ENCODE results near the gene HELQ. TPM values are rescaled to one million over a fixed set of nuclear protein-coding genes. Genes with fewer than 3 reads are reported as not detected.
"Not testable (repeated sequence)": the region's sequence is repeated elsewhere in the genome, so short reads cannot be mapped to it uniquely, and the experiment has no call there.

The HELQ gene, protein sequence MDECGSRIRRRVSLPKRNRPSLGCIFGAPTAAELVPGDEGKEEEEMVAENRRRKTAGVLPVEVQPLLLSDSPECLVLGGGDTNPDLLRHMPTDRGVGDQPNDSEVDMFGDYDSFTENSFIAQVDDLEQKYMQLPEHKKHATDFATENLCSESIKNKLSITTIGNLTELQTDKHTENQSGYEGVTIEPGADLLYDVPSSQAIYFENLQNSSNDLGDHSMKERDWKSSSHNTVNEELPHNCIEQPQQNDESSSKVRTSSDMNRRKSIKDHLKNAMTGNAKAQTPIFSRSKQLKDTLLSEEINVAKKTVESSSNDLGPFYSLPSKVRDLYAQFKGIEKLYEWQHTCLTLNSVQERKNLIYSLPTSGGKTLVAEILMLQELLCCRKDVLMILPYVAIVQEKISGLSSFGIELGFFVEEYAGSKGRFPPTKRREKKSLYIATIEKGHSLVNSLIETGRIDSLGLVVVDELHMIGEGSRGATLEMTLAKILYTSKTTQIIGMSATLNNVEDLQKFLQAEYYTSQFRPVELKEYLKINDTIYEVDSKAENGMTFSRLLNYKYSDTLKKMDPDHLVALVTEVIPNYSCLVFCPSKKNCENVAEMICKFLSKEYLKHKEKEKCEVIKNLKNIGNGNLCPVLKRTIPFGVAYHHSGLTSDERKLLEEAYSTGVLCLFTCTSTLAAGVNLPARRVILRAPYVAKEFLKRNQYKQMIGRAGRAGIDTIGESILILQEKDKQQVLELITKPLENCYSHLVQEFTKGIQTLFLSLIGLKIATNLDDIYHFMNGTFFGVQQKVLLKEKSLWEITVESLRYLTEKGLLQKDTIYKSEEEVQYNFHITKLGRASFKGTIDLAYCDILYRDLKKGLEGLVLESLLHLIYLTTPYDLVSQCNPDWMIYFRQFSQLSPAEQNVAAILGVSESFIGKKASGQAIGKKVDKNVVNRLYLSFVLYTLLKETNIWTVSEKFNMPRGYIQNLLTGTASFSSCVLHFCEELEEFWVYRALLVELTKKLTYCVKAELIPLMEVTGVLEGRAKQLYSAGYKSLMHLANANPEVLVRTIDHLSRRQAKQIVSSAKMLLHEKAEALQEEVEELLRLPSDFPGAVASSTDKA
- polyA plus RNA-seq (2013, experiment 1 of 2), result 6.5 TPM
- 7.2 TPM for polyA plus RNA-seq (2013, experiment 2 of 2)

DNA sequence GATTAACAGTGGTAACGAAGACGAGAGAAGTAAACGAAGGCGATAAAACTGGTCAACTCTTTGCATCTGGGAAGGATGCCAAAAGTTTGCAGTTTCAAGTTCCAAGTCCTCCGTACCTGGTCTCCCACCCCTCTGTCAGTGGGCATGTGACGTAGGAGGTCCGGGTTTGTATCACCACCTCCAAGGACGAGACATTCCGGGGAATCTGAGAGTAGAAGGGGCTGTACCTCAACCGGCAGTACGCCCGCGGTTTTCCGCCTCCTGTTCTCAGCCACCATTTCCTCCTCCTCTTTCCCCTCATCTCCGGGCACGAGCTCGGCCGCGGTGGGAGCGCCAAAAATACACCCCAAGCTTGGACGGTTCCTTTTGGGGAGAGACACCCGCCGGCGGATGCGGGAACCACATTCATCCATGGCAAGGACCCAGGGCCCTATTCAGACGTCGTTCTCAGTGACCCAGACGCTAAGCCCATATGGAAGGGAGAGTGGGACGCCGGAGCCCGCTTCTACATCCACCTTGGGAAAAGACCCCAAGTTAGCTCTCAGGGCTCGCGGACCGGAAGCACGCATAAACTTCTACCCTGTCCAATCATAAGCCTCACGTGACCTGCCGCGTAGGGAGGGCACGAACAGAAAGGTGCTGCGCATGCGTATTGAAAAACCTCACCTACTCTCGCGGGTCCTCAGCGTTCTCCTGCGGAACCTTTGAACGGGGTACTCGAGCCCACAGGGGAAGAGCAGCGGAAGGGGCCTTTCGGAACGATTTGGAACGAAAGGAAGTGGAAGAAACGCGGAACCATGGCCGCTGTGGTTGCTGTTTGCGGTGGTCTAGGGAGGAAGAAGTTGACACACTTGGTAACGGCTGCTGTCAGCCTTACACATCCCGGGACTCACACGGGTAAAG, at the start of gene HELQ, which contains the start of gene MRPS18C:
HELQ (minus strand) TSS at position 543 of the 903 bp plus-strand sequence; CDS start at position 413, 130 bp downstream.
MRPS18C (plus strand) TSS at position 778 of the 903 bp plus-strand sequence; CDS start at position 798, 20 bp downstream.
- H3K9ac ChIP-seq (ENCODE audit: low read depth, low read length), result peak within 1 kb of the TSS; percentile 94
- H3K4me3 ChIP-seq (ENCODE audit: low read length), result peak within 1 kb of the TSS; percentile 92
- no peaks in the 10 kb centered on the region for H3K9me3 ChIP-seq (ENCODE audit: insufficient read depth, low read depth, low read length)
- H3K4me1 ChIP-seq (ENCODE audit: insufficient read depth, low read length), result peaks cover 4% of the 10 kb centered on the region; the same call in 1 of the 2 replicates
- H3K27me3 ChIP-seq (ENCODE audit: insufficient read depth, low read length), result no peaks in the 10 kb centered on the region
- H3K27ac ChIP-seq (ENCODE audit: low read depth, low read length), result peak within 1 kb of the TSS; percentile 90
- H3K36me3 ChIP-seq (ENCODE audit: insufficient read depth, low read length), result peaks cover 55% of the 10 kb centered on the region
- under 1% methylated on average over 58 of the region's 58 CpGs for WGBS

DNA sequence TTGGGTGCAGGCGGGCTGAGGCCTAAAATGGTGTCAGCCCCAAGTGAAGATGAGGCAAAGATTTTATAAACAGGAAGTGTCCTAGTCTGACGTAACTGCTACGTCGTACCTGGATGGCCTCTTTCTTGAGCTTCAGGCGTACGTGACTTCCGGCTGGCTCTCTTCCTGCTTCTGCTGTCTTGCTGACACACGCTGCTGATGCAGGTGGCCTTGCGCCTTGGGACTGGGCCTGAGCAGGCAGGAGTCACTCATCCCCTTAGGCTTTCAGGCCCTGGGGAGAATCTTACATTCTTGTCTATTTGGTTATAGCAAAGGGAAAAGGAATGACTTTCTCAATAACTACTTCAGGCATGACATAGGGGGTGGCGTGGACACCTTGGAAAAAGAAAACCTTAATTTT, 49.4 kb upstream of the HELQ start:
- no peaks in the 10 kb centered on the region for H3K4me1 ChIP-seq (ENCODE audit: insufficient read depth, low read length)
- no peak overlapping the region for H3K4me3 ChIP-seq (ENCODE audit: low read length)
- H3K27me3 ChIP-seq (ENCODE audit: insufficient read depth, low read length), result no peaks in the 10 kb centered on the region
- no peak overlapping the region for H3K9ac ChIP-seq (ENCODE audit: low read depth, low read length)
- WGBS, result 92% methylated on average over 10 of the region's 10 CpGs
- no peak overlapping the region for H3K27ac ChIP-seq (ENCODE audit: low read depth, low read length)
- H3K36me3 ChIP-seq (ENCODE audit: insufficient read depth, low read length), result no peaks in the 10 kb centered on the region
- H3K9me3 ChIP-seq (ENCODE audit: insufficient read depth, low read depth, low read length), result no peaks in the 10 kb centered on the region

DNA sequence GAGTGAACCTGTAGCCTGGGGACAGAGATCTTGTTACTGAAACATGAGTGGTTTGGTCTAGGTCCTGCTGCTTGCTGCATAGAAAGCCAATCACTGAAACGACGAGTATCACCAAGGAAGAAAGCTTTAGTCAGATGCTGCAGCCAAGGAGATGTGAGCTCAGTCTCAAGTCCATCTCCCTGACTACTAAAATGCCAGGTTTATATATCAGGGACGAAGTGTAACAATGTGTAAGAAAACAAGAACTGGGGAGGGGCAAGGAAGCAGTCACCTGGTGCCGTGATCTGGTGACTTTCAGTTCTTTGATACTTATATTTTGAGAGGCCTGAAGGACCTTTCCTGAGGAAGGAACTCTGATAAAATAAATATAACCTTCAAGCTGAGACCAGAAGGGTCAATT, 48.9 kb upstream of the HELQ start:
- Histone ChIP-seq H3K9me3 (ENCODE audit: insufficient read depth, low read depth, low read length) (no peaks in the 10 kb centered on the region), H3K36me3 (ENCODE audit: insufficient read depth, low read length) (no peaks in the 10 kb centered on the region), H3K27ac (ENCODE audit: low read depth, low read length) (no peak overlapping the region), H3K9ac (ENCODE audit: low read depth, low read length) (no peak overlapping the region), H3K27me3 (ENCODE audit: insufficient read depth, low read length) (no peaks in the 10 kb centered on the region), H3K4me1 (ENCODE audit: insufficient read depth, low read length) (no peaks in the 10 kb centered on the region), H3K4me3 (ENCODE audit: low read length) (no peak overlapping the region)
- 78% methylated on average over 4 of the region's 4 CpGs for WGBS

DNA sequence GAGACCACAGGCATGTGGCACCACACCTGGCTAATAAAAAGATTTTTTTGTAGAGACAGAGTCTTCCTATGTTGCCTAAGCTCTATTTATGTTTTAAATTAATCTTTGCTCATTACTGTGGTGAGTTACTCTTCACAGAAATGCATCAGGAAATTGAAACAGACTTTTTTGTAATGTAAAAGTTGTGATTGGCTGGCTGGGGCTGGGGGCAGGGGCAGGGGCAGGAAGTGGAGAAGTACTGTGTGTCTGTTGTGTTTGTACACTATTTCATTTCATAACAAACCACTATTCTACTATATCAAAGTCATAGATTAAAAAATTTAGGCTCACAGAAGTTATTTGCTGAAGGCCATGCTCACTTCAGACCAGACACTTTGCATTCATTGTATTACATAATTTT, 48.4 kb upstream of the HELQ start:
- Histone ChIP-seq H3K27ac (ENCODE audit: low read depth, low read length) (no peak overlapping the region), H3K36me3 (ENCODE audit: insufficient read depth, low read length) (no peaks in the 10 kb centered on the region), H3K9me3 (ENCODE audit: insufficient read depth, low read depth, low read length) (no peaks in the 10 kb centered on the region), H3K9ac (ENCODE audit: low read depth, low read length) (no peak overlapping the region), H3K27me3 (ENCODE audit: insufficient read depth, low read length) (no peaks in the 10 kb centered on the region), H3K4me3 (ENCODE audit: low read length) (no peak overlapping the region), H3K4me1 (ENCODE audit: insufficient read depth, low read length) (no peaks in the 10 kb centered on the region)

DNA sequence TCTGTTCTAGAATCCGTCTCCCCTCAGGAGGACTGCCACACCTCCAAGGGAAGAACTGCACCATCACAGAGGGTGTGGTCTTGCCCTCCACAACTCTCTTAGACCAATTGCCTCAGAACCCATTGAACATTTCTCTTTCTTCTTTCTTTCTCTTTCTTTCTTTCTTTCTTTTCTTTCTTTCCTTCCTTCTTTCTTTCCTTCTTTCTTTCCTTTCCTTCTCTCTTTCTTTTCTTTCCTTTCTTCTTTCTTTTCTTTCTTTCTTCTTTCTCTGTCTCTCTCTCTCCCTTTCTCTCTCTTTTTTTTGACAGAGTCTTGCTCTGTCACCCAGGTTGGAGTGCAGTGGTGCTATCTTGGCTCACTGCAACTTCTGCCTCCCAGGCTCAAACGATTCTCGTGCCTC, 46.0 kb upstream of the HELQ start:
- H3K27me3 ChIP-seq (ENCODE audit: insufficient read depth, low read length); H3K4me3 ChIP-seq (ENCODE audit: low read length); H3K9me3 ChIP-seq (ENCODE audit: insufficient read depth, low read depth, low read length); H3K4me1 ChIP-seq (ENCODE audit: insufficient read depth, low read length); H3K9ac ChIP-seq (ENCODE audit: low read depth, low read length); H3K27ac ChIP-seq (ENCODE audit: low read depth, low read length); H3K36me3 ChIP-seq (ENCODE audit: insufficient read depth, low read length): not testable (repeated sequence)
- WGBS, result 94% methylated on average over 3 of the region's 3 CpGs

DNA sequence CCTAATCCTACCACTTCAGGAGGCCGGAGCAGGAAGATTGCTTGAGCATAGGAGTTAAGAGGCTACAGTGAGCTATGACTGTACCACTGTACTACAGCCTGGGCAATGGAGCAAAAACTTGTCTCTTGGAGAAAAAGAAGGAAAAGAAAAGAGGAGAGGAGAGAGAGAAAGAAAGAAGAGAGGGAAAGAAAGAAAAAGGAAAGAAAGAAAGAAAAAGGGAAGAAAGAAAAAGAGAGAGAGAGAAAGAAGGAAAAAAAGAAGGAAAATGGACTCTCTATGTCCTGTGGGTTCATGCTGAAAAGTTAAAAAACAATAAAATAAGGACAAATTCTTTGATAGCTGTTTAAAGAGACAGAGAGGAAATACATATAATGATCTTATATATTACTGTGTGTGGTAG, 42.6 kb upstream of the HELQ start:
- H3K36me3 ChIP-seq (ENCODE audit: insufficient read depth, low read length), result no peaks in the 10 kb centered on the region
- no peak overlapping the region for H3K4me3 ChIP-seq (ENCODE audit: low read length)
- H3K27ac ChIP-seq (ENCODE audit: low read depth, low read length), result no peak overlapping the region
- 93% methylated on average over 1 of the region's 1 CpG for WGBS
- no peak overlapping the region for H3K9ac ChIP-seq (ENCODE audit: low read depth, low read length)
- H3K27me3 ChIP-seq (ENCODE audit: insufficient read depth, low read length), result no peaks in the 10 kb centered on the region
- H3K4me1 ChIP-seq (ENCODE audit: insufficient read depth, low read length), result no peaks in the 10 kb centered on the region
- H3K9me3 ChIP-seq (ENCODE audit: insufficient read depth, low read depth, low read length), result no peaks in the 10 kb centered on the region

DNA sequence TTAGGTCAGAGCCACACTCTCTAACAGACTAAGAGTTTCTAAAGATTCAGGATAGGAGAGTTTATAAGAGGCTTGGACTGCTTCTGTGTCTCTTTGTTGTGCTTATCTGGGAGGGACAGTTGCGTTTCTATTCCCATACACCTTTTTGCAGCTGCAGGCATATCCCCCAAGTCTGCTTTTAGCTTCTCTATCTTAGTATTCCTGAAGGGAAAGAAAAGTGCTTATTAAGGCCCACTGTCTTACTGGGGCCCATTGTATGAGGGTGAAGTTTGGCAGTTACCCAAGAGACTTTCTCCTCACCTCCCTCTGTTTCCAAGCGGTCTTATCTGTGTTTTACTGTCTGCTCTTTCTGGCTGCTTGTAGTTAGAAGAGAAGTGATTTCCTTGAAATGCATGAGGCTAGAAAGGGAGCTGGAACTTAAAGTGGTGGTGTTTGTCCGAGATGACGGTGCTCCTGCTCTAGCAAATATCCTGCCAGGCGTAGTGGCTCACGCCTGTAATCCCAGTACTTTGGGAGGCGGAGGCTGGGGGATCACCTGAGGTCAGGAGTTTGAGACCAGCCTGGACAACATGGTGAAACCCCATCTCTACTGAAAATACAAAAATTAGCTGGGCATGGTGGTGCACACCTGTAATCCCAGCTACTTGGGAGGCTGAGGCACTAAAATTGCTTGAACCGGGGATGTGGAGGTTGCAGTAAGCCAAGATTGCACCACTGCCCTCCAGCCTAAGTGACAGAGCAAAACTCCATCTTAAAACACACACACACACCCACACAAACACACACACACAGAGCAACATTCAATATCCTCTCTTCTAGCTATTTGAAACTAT, 40.7 kb upstream of the HELQ start:
- not testable (repeated sequence) for H3K9ac ChIP-seq (ENCODE audit: low read depth, low read length); H3K4me1 ChIP-seq (ENCODE audit: insufficient read depth, low read length); H3K9me3 ChIP-seq (ENCODE audit: insufficient read depth, low read depth, low read length); H3K27me3 ChIP-seq (ENCODE audit: insufficient read depth, low read length); H3K36me3 ChIP-seq (ENCODE audit: insufficient read depth, low read length); H3K4me3 ChIP-seq (ENCODE audit: low read length); H3K27ac ChIP-seq (ENCODE audit: low read depth, low read length)
- WGBS, result 88% methylated on average over 7 of the region's 8 CpGs

DNA sequence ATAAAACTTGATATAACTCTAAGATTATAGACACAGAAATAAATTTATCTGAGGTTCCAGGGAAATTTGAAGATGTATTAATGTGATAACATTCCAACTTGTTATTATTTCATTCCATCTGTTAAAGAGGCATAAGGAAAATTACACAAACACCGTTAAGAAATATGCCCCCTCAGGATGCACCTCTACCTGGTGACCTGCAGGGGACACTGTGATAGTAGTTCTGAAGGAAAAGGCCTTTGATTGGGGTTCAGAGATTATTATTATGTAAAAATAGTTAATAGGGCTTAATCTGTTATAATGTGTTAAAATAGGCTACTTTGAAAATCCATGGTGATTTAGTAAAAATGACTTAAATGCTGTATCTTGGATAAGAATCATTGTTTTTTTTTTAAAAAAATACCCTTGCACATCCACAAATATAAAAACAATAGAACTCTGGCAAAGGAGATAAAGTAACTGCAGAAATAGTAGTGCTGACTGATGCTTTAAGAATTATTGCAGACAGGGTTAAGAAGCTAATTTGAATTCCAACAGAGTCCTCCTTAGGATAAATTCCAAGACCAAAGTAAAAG, 35.3 kb upstream of the HELQ start:
- Histone ChIP-seq H3K9me3 (ENCODE audit: insufficient read depth, low read depth, low read length) (no peaks in the 10 kb centered on the region), H3K27ac (ENCODE audit: low read depth, low read length) (no peak overlapping the region), H3K4me3 (ENCODE audit: low read length) (no peak overlapping the region), H3K36me3 (ENCODE audit: insufficient read depth, low read length) (no peaks in the 10 kb centered on the region), H3K9ac (ENCODE audit: low read depth, low read length) (no peak overlapping the region), H3K27me3 (ENCODE audit: insufficient read depth, low read length) (no peaks in the 10 kb centered on the region), H3K4me1 (ENCODE audit: insufficient read depth, low read length) (peaks cover 4% of the 10 kb centered on the region; the same call in 1 of the 2 replicates)
- no CpG with 5 or more reads among the region's 1 CpG for WGBS

DNA sequence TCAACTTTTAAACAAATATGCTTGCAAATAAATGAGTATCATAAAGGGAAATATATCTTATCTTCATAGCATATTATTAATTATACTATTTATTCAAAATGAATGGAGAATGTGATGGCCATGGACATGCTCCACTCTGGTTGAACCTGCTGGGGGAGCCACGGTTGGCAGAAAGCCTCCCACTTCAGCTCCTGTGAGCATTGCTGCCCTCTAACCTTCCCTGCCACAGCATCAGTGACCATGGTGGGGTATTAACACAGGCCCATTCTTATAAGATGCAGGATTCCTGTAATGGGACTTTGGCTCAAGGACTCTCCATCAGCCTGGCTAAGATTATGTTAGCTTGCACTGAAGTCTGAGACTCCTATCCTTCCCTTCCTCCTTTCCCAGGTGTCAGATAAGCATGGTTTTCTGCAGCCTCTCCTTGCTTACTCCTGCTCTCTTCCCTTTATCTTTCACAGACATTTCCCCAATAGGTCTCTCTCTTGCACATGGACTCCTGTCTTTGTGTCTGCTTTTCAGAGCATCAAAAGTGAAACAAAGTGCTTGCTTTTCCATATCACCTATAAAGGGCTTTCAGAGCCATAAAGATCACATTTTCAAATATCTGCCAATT, 34.2 kb upstream of the HELQ start:
- Histone ChIP-seq H3K27me3 (ENCODE audit: insufficient read depth, low read length) (no peaks in the 10 kb centered on the region), H3K27ac (ENCODE audit: low read depth, low read length) (no peak overlapping the region), H3K36me3 (ENCODE audit: insufficient read depth, low read length) (no peaks in the 10 kb centered on the region), H3K9ac (ENCODE audit: low read depth, low read length) (no peak overlapping the region), H3K4me1 (ENCODE audit: insufficient read depth, low read length) (peaks cover 11% of the 10 kb centered on the region), H3K9me3 (ENCODE audit: insufficient read depth, low read depth, low read length) (no peaks in the 10 kb centered on the region), H3K4me3 (ENCODE audit: low read length) (no peak overlapping the region)
- WGBS, result 67% methylated on average over 1 of the region's 1 CpG
